GM21447 (cell line): ENCODE results near the gene TCEA3.
"Not testable (repeated sequence)": the region's sequence is repeated elsewhere in the genome, so short reads cannot be mapped to it uniquely, and the experiment has no call there.

ENCODE experiments used
- ATAC-seq: cut with Tn5 transposase; IDR thresholded peaks from one replicate; pipeline ENCODE4 v1.9.1; 2021; ENCODE audit not compliant: unreplicated experiment

The TCEA3 gene

DNA sequence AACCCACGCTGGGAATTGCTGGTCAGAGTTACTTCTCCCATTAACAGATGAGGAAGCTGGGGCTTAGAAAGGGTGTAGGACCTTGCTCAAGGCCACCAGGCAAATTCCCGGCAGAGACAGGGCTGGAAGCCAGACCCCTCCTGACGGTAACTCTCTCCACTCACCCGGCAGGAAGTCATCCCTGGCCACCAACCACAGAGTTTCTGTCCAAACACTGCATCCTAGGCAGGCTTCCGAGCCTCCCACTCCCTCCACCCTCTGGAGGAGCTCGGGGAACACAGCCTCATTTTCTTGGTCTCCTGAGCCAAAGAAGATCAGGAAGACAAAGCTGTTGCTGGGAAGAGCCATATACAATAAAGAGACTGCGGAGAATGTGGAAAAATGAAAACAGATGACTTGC is 29.9 kb downstream of the TCEA3 start:
- no peak for ATAC-seq

DNA sequence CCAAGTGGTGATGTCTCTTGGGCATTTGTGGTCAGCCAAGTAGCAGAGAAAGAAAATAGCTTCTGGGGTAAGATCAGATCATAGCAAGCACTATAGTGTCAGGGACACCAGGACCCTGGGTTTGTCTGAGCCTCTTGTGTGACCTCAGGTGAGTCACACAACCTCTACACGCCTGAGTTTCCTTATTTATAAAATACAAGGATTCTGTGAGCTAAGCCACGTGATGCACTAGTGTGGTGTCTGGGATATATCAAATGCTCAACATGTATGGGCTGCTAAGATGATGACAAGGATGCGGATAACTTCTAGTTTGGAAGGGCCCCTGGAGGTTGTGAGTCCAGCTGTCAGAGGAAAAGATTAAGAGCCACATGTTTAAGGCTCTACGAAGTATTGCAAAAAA is 30.4 kb downstream of the TCEA3 start:
- ATAC-seq = no peak

GRCh38 chr1:23393706-23394105 is 30.8 kb downstream of the TCEA3 start:
- no peak for ATAC-seq

DNA sequence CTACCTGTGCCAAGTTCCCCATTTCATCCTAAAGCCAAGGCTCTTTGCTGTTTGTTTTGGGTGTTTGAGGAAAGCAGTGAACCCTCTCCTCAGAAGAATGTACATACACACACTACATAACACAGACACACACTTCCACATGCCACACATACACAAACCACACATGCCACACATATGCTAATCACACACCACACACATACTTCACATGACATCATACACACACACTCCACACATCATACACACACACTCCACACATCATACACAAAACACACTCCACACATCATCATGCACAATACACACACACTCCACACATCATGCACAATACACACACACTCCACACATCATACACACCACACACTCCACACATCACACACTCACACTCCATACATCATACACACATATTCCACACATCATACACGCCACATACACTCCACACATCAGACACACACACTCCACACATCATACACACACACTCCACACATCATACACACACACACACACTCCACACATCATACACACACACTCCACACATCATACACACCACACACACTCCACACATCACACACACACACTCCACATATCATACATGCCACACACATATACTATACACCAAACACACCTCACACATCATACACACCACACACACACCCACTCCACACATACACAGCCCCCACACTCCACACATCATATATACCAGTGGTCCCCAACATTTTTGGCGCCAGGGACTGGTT is 32.3 kb downstream of the TCEA3 start:
- no peak for ATAC-seq

- ATAC-seq = no peak
These were observed 34.7 kb downstream of the TCEA3 start for GRCh38 chr1:23389837-23390321.

DNA sequence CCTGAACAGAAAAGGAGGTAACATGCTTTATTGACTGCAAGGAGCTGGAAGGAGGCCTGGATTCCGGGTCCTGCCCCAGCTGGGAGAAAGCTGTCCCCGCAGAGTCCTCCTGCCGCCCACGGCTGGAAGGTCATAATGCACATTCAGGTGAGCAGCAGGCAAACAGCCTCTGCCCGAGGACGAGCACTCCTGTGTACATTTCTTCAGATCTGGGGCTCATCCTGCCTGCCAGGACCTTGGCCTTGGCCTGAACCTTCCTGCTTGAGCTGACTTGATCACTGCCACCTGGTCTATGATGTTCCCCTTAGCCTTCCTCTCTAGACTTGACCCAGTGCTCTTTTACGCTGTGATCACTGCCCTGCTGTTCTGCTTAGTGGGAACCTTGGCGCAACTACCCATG is 37.1 kb downstream of the TCEA3 start:
- no peak for ATAC-seq

GRCh38 chr1:23385119-23385621 is 39.4 kb downstream of the TCEA3 start:
- ATAC-seq = no peak

DNA sequence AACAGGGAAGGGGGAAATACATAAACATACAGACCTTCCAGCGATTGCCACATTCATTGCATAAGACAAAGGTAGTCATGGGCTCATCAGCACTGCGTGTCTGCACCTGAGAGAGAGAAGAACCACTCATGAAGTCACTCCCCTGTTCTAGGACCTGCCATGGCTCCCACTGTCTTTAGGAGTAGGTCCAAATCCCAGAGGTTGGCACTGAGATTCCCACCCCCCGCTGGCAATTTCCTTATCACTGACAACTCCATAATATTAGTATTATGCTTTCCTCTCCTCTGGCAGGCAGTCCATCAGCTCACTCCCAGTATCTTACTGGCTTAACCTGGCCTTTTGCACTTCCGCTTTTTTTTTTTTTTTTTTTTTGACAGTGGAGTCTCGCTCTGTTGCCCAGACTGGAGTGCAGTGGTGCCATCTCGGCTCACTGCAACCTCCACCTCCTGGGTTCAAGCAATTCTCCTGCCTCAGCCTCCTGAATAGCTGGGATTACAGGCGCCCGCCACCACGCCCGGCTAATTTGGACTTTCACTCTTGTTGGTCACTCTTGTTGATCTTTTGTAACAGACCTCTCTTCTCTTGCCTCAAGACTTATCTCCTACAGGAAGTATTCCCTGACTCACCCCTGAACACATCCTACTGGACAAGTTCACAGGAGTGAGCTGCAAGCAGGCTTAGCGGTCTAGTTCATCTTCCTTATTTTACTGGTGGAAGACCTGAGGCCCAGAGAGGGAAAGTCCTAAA is 40.1 kb downstream of the TCEA3 start:
- no peak for ATAC-seq

DNA sequence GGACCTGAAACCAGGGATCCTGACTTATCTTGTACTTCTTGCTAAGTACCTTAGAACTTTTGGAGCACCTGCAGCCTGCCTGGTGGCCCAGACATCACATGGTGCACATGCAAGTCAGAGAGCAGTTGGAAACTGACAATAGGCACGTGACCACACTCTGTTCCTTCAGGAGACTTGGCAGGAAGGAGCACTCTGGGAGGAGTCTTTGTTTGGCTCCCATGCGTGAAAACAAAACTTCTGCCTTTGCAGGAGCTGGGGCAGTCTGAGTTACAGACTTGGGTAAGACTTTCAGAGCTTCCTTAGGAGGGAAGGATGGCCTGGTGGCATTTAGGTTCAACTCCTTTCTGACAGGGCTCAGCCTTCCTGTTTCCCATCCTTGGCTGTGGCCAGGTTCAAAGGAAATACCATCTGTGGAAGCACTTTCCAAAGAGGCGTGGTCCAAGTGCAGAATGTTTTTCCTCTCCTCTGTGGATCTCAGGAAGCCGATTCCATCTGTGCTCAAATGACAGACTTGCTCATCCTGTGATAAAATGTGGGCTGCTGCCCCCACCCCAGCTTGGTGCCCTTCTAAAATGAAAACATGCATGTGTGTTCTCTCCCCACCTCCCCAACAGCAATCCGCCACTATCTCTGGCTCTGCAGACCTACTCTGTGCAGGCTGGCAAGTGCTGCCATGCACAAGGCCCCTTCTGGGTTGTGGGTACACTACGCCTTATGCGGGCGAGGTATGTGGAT is 40.8 kb downstream of the TCEA3 start:
- ATAC-seq = no peak

DNA sequence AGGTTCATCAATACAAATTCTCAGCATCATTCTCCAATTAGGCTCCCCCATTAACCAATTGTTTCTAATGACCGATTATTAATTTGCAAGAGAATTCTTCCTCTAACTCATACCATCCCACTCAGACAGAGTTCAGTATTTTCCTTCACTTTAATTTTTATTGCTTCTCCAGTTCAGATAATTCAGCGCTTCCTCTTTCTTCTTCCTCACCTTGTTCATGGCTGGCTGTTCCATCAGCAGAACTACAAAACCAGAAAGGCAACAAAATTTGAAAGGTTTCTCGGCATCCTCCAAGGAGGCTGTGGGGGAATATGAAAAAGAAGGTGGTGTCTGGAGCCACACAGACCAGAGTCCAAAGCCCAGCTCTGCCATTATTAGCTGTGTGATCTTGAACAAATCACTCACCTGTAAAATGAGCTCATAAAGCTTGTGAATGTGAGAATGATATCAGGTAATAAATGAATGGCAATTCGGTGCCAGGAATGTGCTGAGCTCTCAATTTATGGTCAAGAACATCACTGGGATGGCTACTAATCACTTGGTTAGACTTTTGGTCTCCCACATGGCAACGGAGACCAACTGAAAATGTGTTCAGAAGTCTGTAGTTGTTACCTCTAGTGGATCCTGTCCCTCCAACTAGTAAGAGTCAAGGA is 43.2 kb downstream of the TCEA3 start:
- ATAC-seq = no peak

GRCh38 chr1:23380719-23381118 is 43.8 kb downstream of the TCEA3 start:
- ATAC-seq = no peak

DNA sequence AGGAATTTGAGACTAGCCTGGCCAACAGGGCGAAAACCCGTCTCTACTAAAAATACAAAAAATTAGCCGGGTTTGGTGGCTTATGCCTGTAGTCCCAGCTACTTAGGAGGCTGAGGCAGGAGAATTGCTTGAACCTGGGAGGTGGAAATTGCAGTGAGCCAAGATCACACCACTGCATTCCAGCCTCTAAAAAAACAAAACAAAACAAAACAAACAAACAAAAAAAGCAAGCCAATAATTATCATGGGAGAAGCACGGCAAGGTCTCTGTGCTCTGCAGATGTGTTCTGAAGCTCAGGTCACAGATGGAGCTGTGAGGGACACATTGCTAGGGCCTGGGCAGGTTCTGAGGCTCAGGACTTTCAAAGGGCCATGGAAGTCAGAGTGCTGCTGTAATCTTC is 44.3 kb downstream of the TCEA3 start:
- not testable (repeated sequence) for ATAC-seq

- no peak for ATAC-seq
These were observed 47.4 kb downstream of the TCEA3 start for GRCh38 chr1:23376890-23377811.

DNA sequence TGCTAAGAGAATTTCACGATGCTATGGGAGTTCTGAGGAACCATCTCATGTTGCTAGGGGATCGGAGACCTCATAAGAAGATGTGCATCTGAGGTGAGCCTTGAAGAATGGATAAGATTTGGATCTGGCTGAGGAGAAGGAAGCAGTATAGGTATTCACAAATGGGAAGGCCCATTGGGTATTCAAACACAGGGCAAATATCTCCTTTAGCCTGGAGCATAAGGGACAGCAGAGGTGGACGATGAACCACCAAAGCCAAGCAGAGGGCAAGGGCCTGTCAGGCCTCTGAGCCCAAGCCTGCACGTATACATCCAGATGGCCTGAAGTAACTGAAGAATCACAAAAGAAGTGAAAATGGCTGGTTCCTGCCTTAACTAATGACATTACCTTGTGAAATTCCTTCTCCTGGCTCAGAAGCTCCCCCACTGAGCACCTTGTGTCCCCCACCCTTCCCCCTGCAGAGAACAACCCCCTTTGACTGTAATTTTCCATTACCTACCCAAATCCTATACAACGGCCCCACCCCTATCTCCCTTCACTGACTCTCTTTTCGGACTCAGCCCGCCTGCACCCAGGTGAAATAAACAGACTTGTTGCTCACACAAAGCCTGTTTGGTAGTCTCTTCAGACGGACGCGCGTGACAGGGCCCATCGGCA is 50.3 kb downstream of the TCEA3 start:
- ATAC-seq = not testable (repeated sequence)

GRCh38 chr1:23371987-23372880 is 52.3 kb downstream of the TCEA3 start:
- ATAC-seq = no peak

- no peak for ATAC-seq
These were observed 53.6 kb downstream of the TCEA3 start for GRCh38 chr1:23370709-23371584.

DNA sequence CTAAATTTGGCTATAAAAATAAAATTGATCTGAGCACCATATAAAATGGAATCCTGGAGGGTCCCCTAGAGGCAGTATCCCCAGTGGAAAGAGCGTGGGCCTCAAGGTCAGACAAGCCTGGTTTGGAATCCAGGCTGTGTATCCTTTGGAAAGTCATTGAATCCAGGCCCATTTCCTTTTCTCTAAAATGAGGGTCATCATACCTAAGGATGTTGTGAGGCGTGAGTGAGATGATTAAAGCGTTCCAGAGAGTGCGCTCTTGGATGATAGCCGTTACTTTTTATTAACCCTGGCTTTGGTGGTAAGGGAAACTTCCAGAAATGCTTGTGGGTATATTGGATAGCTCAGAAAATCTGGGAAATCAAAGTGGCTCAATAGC is 54.2 kb downstream of the TCEA3 start:
- no peak for ATAC-seq
